Measurements from ENCODE around the gene COL23A1.

GRCh38 chr5:178471711-178472110, 118.5 kb downstream of the COL23A1 start:
- TF ChIP-seq ZMAT3 (CRISPR knock-in tag; conservative IDR thresholded peaks at IDR 0.05) (no peak), PREB (CRISPR knock-in tag; IDR thresholded peaks at IDR 0.05) (no peak), EP300 (IDR thresholded peaks at IDR 0.05; ENCODE audit: low read depth in 2 of 2, low read length in 2 of 2) (no peak), EP300 (CRISPR knock-in tag; IDR thresholded peaks at IDR 0.05; ENCODE audit: borderline replicate concordance) (no peak), CTCF (CRISPR knock-in tag; IDR thresholded peaks at IDR 0.05) (no peak)
